MCF 10A (cell line): ENCODE measurements around the gene GALR1. TPM values are rescaled to one million over a fixed set of nuclear protein-coding genes. Genes with fewer than 3 reads are reported as not detected.

Experiments
- BruUV-seq: library from RNA; stranded (reverse); fragments of 400-500 nt; replicated peaks from 2 replicates; lab custom pipeline; 2021; lab: Mats Ljungman, UMichigan
- CTCF ChIA-PET: fragments of 300-600 bp; sonication (Branson Sonifier 250); formaldehyde crosslinking; extraction: SDS; loops from one replicate; lab custom pipeline; 2021; ENCODE audit warnings: antibody characterized with exemption, inconsistent platforms; lab: Yijun Ruan, JAX
- POLR2A ChIA-PET: fragments of 300-600, 350-650 bp; sonication (Branson Sonifier 250); formaldehyde crosslinking; extraction: SDS; loops from one replicate; lab custom pipeline; 2020; ENCODE audit warnings: antibody characterized with exemption, inconsistent platforms; lab: Yijun Ruan, JAX
- DNase-seq: peaks from one replicate; pipeline ENCODE4 v3.0.0-alpha.2; 2018; ENCODE audit not compliant: unreplicated experiment
- H3K27ac Mint-ChIP-seq: one replicate; pipeline ENCODE4 v1.8.0; 2022; ENCODE audit warnings: mild to moderate bottlenecking, low read depth, mixed read lengths; ENCODE audit not compliant: unreplicated experiment
- H3K27me3 Mint-ChIP-seq: one replicate; pipeline ENCODE4 v1.8.0; 2022; ENCODE audit warnings: mixed read lengths; ENCODE audit not compliant: insufficient read depth, unreplicated experiment
- H3K36me3 Mint-ChIP-seq: one replicate; pipeline ENCODE4 v1.8.0; 2022; ENCODE audit warnings: mild to moderate bottlenecking, moderate library complexity, mixed read lengths; ENCODE audit not compliant: insufficient read depth, unreplicated experiment
- H3K4me1 Mint-ChIP-seq: one replicate; pipeline ENCODE4 v1.8.0; 2022; ENCODE audit warnings: mixed read lengths; ENCODE audit not compliant: insufficient read depth, unreplicated experiment
- H3K4me3 Mint-ChIP-seq: one replicate; pipeline ENCODE4 v1.8.0; 2022; ENCODE audit warnings: mild to moderate bottlenecking, moderate library complexity, mixed read lengths; ENCODE audit not compliant: unreplicated experiment
- H3K9me3 Mint-ChIP-seq: one replicate; pipeline ENCODE4 v1.8.0; 2022; ENCODE audit warnings: mixed read lengths; ENCODE audit not compliant: unreplicated experiment
- intact Hi-C: fragments of 100-400 bp; cut with micrococcal nuclease; formaldehyde crosslinking; loops from 2 replicates; pipeline ENCODE4 v1.14.1; 2022
- total RNA-seq: library from RNA; stranded (reverse); gene quantifications from 2 replicates; pipeline ENCODE4 v1.2.3, GENCODE V29; 2022
- TF ChIP-seq, protein P1 (sequence below): fragments of 200-600 bp; IDR thresholded peaks from one replicate; pipeline ENCODE4 v1.8.0; 2022; ENCODE audit warnings: antibody characterized with exemption, mild to moderate bottlenecking; ENCODE audit not compliant: unreplicated experiment

The GALR1 gene
- total RNA-seq, 1 experiment from 2014 or later: not detected

DNA sequence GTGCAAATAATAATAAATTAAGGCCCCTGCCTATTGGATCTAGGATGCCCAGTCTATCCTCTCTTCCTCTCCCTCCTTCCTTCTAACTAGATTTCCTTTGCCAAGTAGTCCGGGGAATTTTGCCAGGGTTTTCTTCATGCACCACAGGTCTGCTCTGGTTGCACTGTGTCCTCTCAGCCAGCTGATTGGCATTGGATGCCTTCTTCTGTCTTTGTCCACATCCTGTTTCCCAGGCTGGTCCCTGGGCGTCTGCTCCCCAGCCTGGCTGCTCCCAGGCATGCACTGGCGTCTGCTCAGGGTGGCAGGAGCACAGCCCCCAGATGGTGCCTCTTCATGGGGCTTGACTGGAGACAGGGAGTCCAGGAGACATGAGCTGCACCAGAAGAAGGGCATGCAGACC lies 66.4 kb downstream of the GALR1 start:
- no peak overlapping the region for H3K4me3 Mint-ChIP-seq
- no TSS peak for BruUV-seq
- ChIA-PET POLR2A (no interaction called here), CTCF (interaction anchor here (0.7 kb wide), 1 partner anchor 21 kb away, joined by 3 read pairs; no protein-coding TSS in a partner anchor)
- H3K36me3 Mint-ChIP-seq: no peaks in the 10 kb centered on the region
- intact Hi-C loops: no loop called here
- no peaks in the 10 kb centered on the region for H3K9me3 Mint-ChIP-seq
- H3K27ac Mint-ChIP-seq: no peak overlapping the region
- no peaks in the 10 kb centered on the region for H3K27me3 Mint-ChIP-seq
- TF ChIP-seq, protein P1, sequence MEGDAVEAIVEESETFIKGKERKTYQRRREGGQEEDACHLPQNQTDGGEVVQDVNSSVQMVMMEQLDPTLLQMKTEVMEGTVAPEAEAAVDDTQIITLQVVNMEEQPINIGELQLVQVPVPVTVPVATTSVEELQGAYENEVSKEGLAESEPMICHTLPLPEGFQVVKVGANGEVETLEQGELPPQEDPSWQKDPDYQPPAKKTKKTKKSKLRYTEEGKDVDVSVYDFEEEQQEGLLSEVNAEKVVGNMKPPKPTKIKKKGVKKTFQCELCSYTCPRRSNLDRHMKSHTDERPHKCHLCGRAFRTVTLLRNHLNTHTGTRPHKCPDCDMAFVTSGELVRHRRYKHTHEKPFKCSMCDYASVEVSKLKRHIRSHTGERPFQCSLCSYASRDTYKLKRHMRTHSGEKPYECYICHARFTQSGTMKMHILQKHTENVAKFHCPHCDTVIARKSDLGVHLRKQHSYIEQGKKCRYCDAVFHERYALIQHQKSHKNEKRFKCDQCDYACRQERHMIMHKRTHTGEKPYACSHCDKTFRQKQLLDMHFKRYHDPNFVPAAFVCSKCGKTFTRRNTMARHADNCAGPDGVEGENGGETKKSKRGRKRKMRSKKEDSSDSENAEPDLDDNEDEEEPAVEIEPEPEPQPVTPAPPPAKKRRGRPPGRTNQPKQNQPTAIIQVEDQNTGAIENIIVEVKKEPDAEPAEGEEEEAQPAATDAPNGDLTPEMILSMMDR: no peak
- DNase-seq: no peak
- H3K4me1 Mint-ChIP-seq: peaks cover 9% of the 10 kb centered on the region

- no peaks in the 10 kb centered on the region for H3K9me3 Mint-ChIP-seq
- H3K27me3 Mint-ChIP-seq: no peaks in the 10 kb centered on the region
- TF ChIP-seq, protein P1: no peak
- DNase-seq: no peak
- no peaks in the 10 kb centered on the region for H3K36me3 Mint-ChIP-seq
- BruUV-seq: no TSS peak
- H3K27ac Mint-ChIP-seq: no peak overlapping the region
- ChIA-PET CTCF (interaction anchor here (0.6 to 0.7 kb wide), 2 partner anchors 21 to 415 kb away, joined by 3 read pairs; no protein-coding TSS in a partner anchor), POLR2A (no interaction called here)
- H3K4me3 Mint-ChIP-seq: no peak overlapping the region
- peaks cover 9% of the 10 kb centered on the region for H3K4me1 Mint-ChIP-seq
- intact Hi-C loops: no loop called here
Measured at GRCh38 chr18:77316641-77317040, 67.0 kb downstream of the GALR1 start.

- Mint-ChIP-seq H3K27ac (no peak overlapping the region), H3K36me3 (peaks cover 3% of the 10 kb centered on the region), H3K4me3 (no peak overlapping the region), H3K9me3 (no peaks in the 10 kb centered on the region), H3K4me1 (peaks cover 19% of the 10 kb centered on the region), H3K27me3 (peaks cover 10% of the 10 kb centered on the region)
- no TSS peak for BruUV-seq
- intact Hi-C loops: no loop called here
- POLR2A ChIA-PET: no interaction called here
- CTCF ChIA-PET: no interaction called here
- no peak for DNase-seq
- TF ChIP-seq, protein P1: no peak
Measured at GRCh38 chr18:77320971-77321559, 71.4 kb downstream of the GALR1 start.

- intact Hi-C loops: no loop called here
- Mint-ChIP-seq H3K36me3 (peaks cover 6% of the 10 kb centered on the region), H3K4me3 (no peak overlapping the region), H3K9me3 (no peaks in the 10 kb centered on the region), H3K4me1 (peaks cover 17% of the 10 kb centered on the region), H3K27ac (no peak overlapping the region), H3K27me3 (peaks cover 10% of the 10 kb centered on the region)
- TF ChIP-seq, protein P1: no peak
- ChIA-PET CTCF (interaction anchor here (0.6 kb wide), 2 partner anchors 36 to 193 kb away, joined by 3 read pairs; no protein-coding TSS in a partner anchor), POLR2A (no interaction called here)
- BruUV-seq: no TSS peak
- peak; percentile 8 for DNase-seq
Measured at GRCh38 chr18:77321823-77322805, 72.5 kb downstream of the GALR1 start.
